ENCODE measurements around the gene CPN2. TPM values are rescaled to one million over a fixed set of nuclear protein-coding genes. Genes with fewer than 3 reads are reported as not detected.

CPN2 gene
- total RNA-seq, 1 experiment from 2014 or later, result not detected

DNA sequence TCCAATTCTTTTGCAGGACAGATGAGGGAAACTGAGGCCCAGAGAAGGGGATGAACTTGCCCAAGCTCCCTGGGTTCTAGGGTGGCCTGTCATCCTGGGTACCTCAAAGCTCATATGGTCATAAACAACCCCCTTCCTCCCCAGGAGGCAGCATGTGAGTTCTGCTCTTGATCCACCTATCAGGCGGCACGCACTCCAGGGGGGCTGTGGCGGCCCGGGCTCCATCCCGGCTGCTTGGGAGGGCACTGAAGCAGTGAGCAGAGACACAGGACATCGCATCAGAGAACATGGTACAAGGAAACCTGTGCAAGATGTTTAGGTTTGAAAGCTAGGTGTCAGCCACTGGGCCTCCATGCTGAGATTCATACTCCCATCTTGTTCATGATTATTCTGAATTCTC lies 34.2 kb downstream of the CPN2 start:
- Mint-ChIP-seq H3K4me3 (no peak overlapping the region), H3K27me3 (ENCODE audit: low read depth) (peaks cover 69% of the 10 kb centered on the region), H3K4me1 (peaks cover 39 to 45% of the 10 kb centered on the region in 2 experiments), H3K36me3 (ENCODE audit: insufficient read depth in 1 of 3, low read depth in 3 of 3) (peaks cover 18 to 27% (median 20%) of the 10 kb centered on the region in 3 experiments), H3K9me3 (peaks cover 26 to 40% of the 10 kb centered on the region in 2 experiments), H3K27ac (no peak overlapping the region)
- Histone ChIP-seq H2AFZ (ENCODE audit: low read length) (no peak overlapping the region), H2BK20ac (ENCODE audit: low read depth, low read length, poor library complexity, severe bottlenecking) (no peak overlapping the region), H3K23ac (ENCODE audit: insufficient read length, low read depth, low read length) (no peak overlapping the region), H3K9me3 (ENCODE audit: control insufficient read depth, low read depth, low read length) (peaks cover 21% of the 10 kb centered on the region), H2BK5ac (ENCODE audit: insufficient read length, low read length) (no peak overlapping the region), H3K79me1 (ENCODE audit: insufficient read depth, low read depth, low read length, poor library complexity, severe bottlenecking) (no peaks in the 10 kb centered on the region), H3K9ac (ENCODE audit: extremely low read depth, insufficient read length, low read length) (no peak overlapping the region), H3K18ac (ENCODE audit: insufficient read length, low read depth, low read length) (no peak overlapping the region), H2BK12ac (ENCODE audit: insufficient read length, low read depth, low read length) (no peak overlapping the region), H3K4ac (ENCODE audit: low read depth, low read length) (no peak overlapping the region), H3K4me2 (ENCODE audit: insufficient read depth, insufficient read length, low read length) (no peak overlapping the region), H3K56ac (ENCODE audit: insufficient read length, low read depth, low read length) (no peak overlapping the region), H4K5ac (ENCODE audit: insufficient read length, low read depth, low read length) (no peak overlapping the region), H3K14ac (ENCODE audit: insufficient read depth, low read length) (no peak overlapping the region), H4K8ac (replicated peaks; ENCODE audit: insufficient read length, low read depth, low read length) (no peak overlapping the region), H2BK15ac (ENCODE audit: low read depth, low read length) (no peak overlapping the region), H3T11ph (ENCODE audit: low read length) (no peak overlapping the region), H4K20me1 (ENCODE audit: control insufficient read depth, insufficient read depth, insufficient read length) (no peaks in the 10 kb centered on the region), H2BK120ac (ENCODE audit: low read depth, low read length, poor library complexity, severe bottlenecking) (no peak overlapping the region), H3K79me2 (ENCODE audit: insufficient read depth, low read length) (no peaks in the 10 kb centered on the region), H2AK5ac (ENCODE audit: insufficient read length, low read length) (no peak overlapping the region), H3K27me3 (ENCODE audit: insufficient read depth, low read length) (peaks cover 3% of the 10 kb centered on the region; the same call in 1 of the 2 replicates), H4K91ac (ENCODE audit: insufficient read length, low read depth, low read length) (no peak overlapping the region), H3K27ac (ENCODE audit: insufficient read length, low read depth, low read length) (no peak overlapping the region), H3K4me1 (ENCODE audit: insufficient read depth, low read length) (no peaks in the 10 kb centered on the region; the same call in 1 of the 2 replicates), H3K23me2 (ENCODE audit: insufficient read length, low read depth, low read length, poor library complexity, severe bottlenecking) (no peaks in the 10 kb centered on the region)
- TF ChIP-seq, protein P1, sequence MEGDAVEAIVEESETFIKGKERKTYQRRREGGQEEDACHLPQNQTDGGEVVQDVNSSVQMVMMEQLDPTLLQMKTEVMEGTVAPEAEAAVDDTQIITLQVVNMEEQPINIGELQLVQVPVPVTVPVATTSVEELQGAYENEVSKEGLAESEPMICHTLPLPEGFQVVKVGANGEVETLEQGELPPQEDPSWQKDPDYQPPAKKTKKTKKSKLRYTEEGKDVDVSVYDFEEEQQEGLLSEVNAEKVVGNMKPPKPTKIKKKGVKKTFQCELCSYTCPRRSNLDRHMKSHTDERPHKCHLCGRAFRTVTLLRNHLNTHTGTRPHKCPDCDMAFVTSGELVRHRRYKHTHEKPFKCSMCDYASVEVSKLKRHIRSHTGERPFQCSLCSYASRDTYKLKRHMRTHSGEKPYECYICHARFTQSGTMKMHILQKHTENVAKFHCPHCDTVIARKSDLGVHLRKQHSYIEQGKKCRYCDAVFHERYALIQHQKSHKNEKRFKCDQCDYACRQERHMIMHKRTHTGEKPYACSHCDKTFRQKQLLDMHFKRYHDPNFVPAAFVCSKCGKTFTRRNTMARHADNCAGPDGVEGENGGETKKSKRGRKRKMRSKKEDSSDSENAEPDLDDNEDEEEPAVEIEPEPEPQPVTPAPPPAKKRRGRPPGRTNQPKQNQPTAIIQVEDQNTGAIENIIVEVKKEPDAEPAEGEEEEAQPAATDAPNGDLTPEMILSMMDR (conservative IDR thresholded peaks at IDR 0.05), result no peak
- WGBS (ENCODE audit: extremely low coverage, insufficient read length, low lambda C conversion rate), result no CpG with 5 or more reads among the region's 6 CpGs
- no peak for DNase-seq

All from H9 (cell line).